Measurements from ENCODE around the gene ARHGAP8. TPM values are rescaled to one million over a fixed set of nuclear protein-coding genes. Genes with fewer than 3 reads are reported as not detected.

The ARHGAP8 gene
- total and polyA plus RNA-seq, 2 of the 13 experiments (the other 11 are each of a cell fraction or from before 2014, with no cell fraction given): 0.07 TPM; not detected in 1

- TF ChIP-seq ZFX (CRISPR knock-in tag; IDR thresholded peaks at IDR 0.05; ENCODE audit: low read depth): peak; percentile 12; the same call in 1 of the 2 replicates
- 0 out of 2 replicates have a peak, but pooled peaks have one; percentile 40 for TF ChIP-seq ZNF576 (CRISPR knock-in tag; IDR thresholded peaks at IDR 0.05)
- no peak for TF ChIP-seq KDM6A (CRISPR knock-in tag; IDR thresholded peaks at IDR 0.05; ENCODE audit: low read depth)
- TF ChIP-seq REL (CRISPR knock-in tag; conservative IDR thresholded peaks at IDR 0.05): no peak
- no peak for TF ChIP-seq RAD51 (IDR thresholded peaks at IDR 0.05; ENCODE audit: borderline replicate concordance)
- TF ChIP-seq SMC3 (IDR thresholded peaks at IDR 0.05; ENCODE audit: low read length): 0 out of 2 replicates have a peak, but pooled peaks have one; percentile 38
- TF ChIP-seq TMF1 (CRISPR knock-in tag; IDR thresholded peaks at IDR 0.05; ENCODE audit: low read depth): no peak; the same call in 1 of the 2 replicates
- TF ChIP-seq CBX2 (IDR thresholded peaks at IDR 0.05; ENCODE audit: low read depth, low read length): no peak
- TF ChIP-seq CBX2 (CRISPR knock-in tag; IDR thresholded peaks at IDR 0.05; ENCODE audit: low read depth): no peak
- TF ChIP-seq ZNF318 (CRISPR knock-in tag; IDR thresholded peaks at IDR 0.05): no peak
- no peak for TF ChIP-seq UBTF (CRISPR knock-in tag; IDR thresholded peaks at IDR 0.05)
- TF ChIP-seq RELA (CRISPR knock-in tag; IDR thresholded peaks at IDR 0.05): no peak
- no peak for TF ChIP-seq ZNF33B (CRISPR knock-in tag; IDR thresholded peaks at IDR 0.05)
- TF ChIP-seq HOXA9 (CRISPR knock-in tag; IDR thresholded peaks at IDR 0.05; ENCODE audit: borderline replicate concordance): no peak
- TF ChIP-seq ZNF224 (CRISPR knock-in tag; IDR thresholded peaks at IDR 0.05): 0 out of 2 replicates have a peak, but pooled peaks have one; percentile 29
- no peak for TF ChIP-seq ZNF34 (CRISPR knock-in tag; IDR thresholded peaks at IDR 0.05; ENCODE audit: borderline replicate concordance)
- TF ChIP-seq SNAPC5 (CRISPR knock-in tag; IDR thresholded peaks at IDR 0.05; ENCODE audit: borderline replicate concordance): no peak
- no peak for TF ChIP-seq KLF6 (CRISPR knock-in tag; IDR thresholded peaks at IDR 0.05)
- TF ChIP-seq HDAC6 (IDR thresholded peaks at IDR 0.05; ENCODE audit: low read depth, low read length): no peak
Measured at GRCh38 chr22:44735518-44736428, 16.6 kb upstream of the ARHGAP8 start (continued).
